ENCODE measurements around the gene NSG2.

GRCh38 chr5:174118823-174119467 is 73.4 kb downstream of the NSG2 start:
- TF ChIP-seq CTCF (IDR thresholded peaks at IDR 0.05) (no peak), POLR2A (IDR thresholded peaks at IDR 0.05) (no peak)
